Measurements from ENCODE around the gene AGBL1. TPM values are rescaled to one million over a fixed set of nuclear protein-coding genes. Genes with fewer than 3 reads are reported as not detected.

The AGBL1 gene
- total and polyA plus RNA-seq, 2 donors (not counting 1 experiment from before 2014, with no cell fraction given) = not detected

DNA sequence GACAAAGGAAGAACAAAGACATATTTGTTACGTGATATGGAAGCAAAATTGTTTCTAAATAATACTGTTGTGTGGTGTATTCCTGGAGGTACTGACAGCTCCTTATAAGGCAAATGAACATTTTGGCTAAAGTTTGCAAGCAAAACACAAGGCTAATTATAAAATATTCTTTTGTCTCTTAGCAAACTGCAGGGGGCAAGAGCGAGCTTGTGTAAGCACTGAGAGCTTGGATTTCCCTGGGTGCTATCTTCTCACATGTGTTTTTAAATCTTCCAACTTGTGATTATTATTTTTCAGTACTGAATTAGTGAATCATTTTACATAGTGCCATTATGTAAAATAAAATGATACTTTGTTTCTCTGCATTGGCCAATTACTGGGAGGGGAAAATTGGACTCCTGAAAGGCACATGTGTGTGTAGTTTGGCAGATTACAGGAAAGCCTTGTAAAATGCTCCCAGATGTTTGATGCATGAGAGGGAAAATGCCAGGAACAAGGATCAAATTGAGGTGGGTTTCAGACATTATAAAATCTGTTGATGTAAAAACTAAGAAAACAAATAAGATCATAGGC, 611.5 kb downstream of the AGBL1 start:
- POLR2A ChIA-PET = no interaction called here
- Mint-ChIP-seq H3K4me3 (no peak overlapping the region), H3K27me3 (no peaks in the 10 kb centered on the region), H3K9me3 (ENCODE audit: insufficient read depth) (no peaks in the 10 kb centered on the region), H3K4me1 (no peaks in the 10 kb centered on the region), H3K27ac (no peak overlapping the region)
- CTCF ChIA-PET = no interaction called here
- Histone ChIP-seq H3K4me2 (replicated peaks; ENCODE audit: low read depth, low read length, poor library complexity, severe bottlenecking) (no peak overlapping the region), H3K27ac (ENCODE audit: low read length in 2 of 2) (no peak overlapping the region), H3K9me3 (ENCODE audit: control extremely low read depth in 1 of 3, control insufficient read depth in 2 of 3, insufficient read depth in 1 of 3, low read length in 2 of 3) (no peaks in the 10 kb centered on the region), H3K4me3 (ENCODE audit: control extremely low read depth in 1 of 5, extremely low read depth in 1 of 5, insufficient read depth in 1 of 5, low read depth in 2 of 5, low read length in 4 of 5) (no peak overlapping the region), H2AFZ (ENCODE audit: insufficient read depth, low read depth, low read length, poor library complexity, severe bottlenecking) (no peak overlapping the region), H3K4me1 (ENCODE audit: control insufficient read depth in 2 of 2, insufficient read depth in 2 of 2, low read length in 2 of 2) (no peaks in the 10 kb centered on the region), H3K36me3 (replicated peaks in 1 of 2; ENCODE audit: control extremely low read depth in 1 of 2, control insufficient read depth in 1 of 2, extremely low read depth in 1 of 2, insufficient read depth in 2 of 2, low read length in 1 of 2) (no peaks in the 10 kb centered on the region), H3K79me2 (ENCODE audit: control insufficient read depth, insufficient read depth, low read length) (no peaks in the 10 kb centered on the region), H3K27me3 (replicated peaks in 1 of 4; ENCODE audit: control extremely low read depth in 1 of 4, control insufficient read depth in 3 of 4, insufficient read depth in 4 of 4, low read length in 3 of 4) (no peaks in the 10 kb centered on the region), H3K9ac (ENCODE audit: low read length) (no peak overlapping the region), H4K20me1 (ENCODE audit: control insufficient read depth, insufficient read depth, low read length, poor library complexity, severe bottlenecking) (no peaks in the 10 kb centered on the region)
- intact Hi-C loops (cut with micrococcal nuclease) = no loop called here
- no peak for DNase-seq
- WGBS (ENCODE audit: insufficient coverage) = no CpG with 5 or more reads among the region's 2 CpGs
- ATAC-seq (ENCODE audit: low read depth) = no peak
- no peak for TF ChIP-seq EZH2 (IDR thresholded peaks at IDR 0.05; ENCODE audit: borderline replicate concordance, insufficient read depth, low read depth, low read length, poor library complexity, severe bottlenecking)
- TF ChIP-seq, protein P1, sequence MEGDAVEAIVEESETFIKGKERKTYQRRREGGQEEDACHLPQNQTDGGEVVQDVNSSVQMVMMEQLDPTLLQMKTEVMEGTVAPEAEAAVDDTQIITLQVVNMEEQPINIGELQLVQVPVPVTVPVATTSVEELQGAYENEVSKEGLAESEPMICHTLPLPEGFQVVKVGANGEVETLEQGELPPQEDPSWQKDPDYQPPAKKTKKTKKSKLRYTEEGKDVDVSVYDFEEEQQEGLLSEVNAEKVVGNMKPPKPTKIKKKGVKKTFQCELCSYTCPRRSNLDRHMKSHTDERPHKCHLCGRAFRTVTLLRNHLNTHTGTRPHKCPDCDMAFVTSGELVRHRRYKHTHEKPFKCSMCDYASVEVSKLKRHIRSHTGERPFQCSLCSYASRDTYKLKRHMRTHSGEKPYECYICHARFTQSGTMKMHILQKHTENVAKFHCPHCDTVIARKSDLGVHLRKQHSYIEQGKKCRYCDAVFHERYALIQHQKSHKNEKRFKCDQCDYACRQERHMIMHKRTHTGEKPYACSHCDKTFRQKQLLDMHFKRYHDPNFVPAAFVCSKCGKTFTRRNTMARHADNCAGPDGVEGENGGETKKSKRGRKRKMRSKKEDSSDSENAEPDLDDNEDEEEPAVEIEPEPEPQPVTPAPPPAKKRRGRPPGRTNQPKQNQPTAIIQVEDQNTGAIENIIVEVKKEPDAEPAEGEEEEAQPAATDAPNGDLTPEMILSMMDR (IDR thresholded peaks at IDR 0.05) = no peak

DNA sequence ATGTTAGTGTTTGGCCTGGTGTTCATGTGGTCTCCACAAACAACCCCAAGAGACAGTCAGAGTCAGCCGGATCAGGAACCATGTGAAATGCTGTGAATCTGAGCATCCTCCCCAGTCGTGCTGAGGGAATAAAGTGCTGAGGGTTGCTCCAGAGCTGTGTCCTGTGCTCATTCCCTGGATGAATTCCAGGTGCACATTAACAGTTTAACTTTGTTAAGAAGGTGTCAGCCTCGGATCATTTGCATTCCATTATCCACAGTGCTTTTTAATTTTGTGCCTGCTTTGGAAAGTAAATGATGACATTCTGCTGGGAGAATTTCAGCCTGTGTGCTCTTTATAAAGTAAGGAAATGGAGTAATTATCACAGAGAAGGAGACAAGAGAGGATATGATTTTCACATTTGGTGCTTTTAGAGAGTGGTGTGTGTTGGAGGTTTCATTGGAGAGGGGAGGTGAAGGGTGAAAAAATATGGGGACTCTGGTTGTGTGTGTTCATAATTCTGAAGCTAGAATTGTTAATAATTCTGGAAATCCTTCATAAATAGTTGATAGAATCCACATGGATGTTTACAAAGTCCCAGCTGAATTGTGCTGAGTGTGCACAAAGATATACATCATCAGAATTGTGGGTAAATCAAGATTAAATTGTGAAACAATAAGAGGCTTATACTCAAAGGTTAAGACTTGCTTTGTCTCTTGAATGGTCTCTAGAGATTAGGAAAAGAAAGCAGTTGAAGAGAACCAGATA, 621.4 kb downstream of the AGBL1 start:
- no peak for ATAC-seq (ENCODE audit: low read depth)

More for the DNA sequence above, 621.4 kb downstream of the AGBL1 start:
- Mint-ChIP-seq H3K4me3 (no peak overlapping the region), H3K27ac (no peak overlapping the region), H3K4me1 (no peaks in the 10 kb centered on the region), H3K9me3 (ENCODE audit: insufficient read depth) (peaks cover 2% of the 10 kb centered on the region), H3K27me3 (no peaks in the 10 kb centered on the region)
- Histone ChIP-seq H2AFZ (ENCODE audit: insufficient read depth, low read depth, low read length, poor library complexity, severe bottlenecking) (no peak overlapping the region), H3K27me3 (replicated peaks in 1 of 4; ENCODE audit: control extremely low read depth in 1 of 4, control insufficient read depth in 3 of 4, insufficient read depth in 4 of 4, low read length in 3 of 4) (no peaks in the 10 kb centered on the region), H3K9ac (ENCODE audit: low read length) (no peak overlapping the region), H4K20me1 (ENCODE audit: control insufficient read depth, insufficient read depth, low read length, poor library complexity, severe bottlenecking) (no peaks in the 10 kb centered on the region), H3K4me3 (ENCODE audit: control extremely low read depth in 1 of 5, extremely low read depth in 1 of 5, insufficient read depth in 1 of 5, low read depth in 2 of 5, low read length in 4 of 5) (no peak overlapping the region), H3K4me1 (ENCODE audit: control insufficient read depth in 2 of 2, insufficient read depth in 2 of 2, low read length in 2 of 2) (no peaks in the 10 kb centered on the region), H3K27ac (ENCODE audit: low read length in 2 of 2) (no peak overlapping the region), H3K9me3 (ENCODE audit: control extremely low read depth in 1 of 3, control insufficient read depth in 2 of 3, insufficient read depth in 1 of 3, low read length in 2 of 3) (no peaks in the 10 kb centered on the region), H3K79me2 (ENCODE audit: control insufficient read depth, insufficient read depth, low read length) (no peaks in the 10 kb centered on the region), H3K36me3 (replicated peaks in 1 of 2; ENCODE audit: control extremely low read depth in 1 of 2, control insufficient read depth in 1 of 2, extremely low read depth in 1 of 2, insufficient read depth in 2 of 2, low read length in 1 of 2) (no peaks in the 10 kb centered on the region), H3K4me2 (replicated peaks; ENCODE audit: low read depth, low read length, poor library complexity, severe bottlenecking) (no peak overlapping the region)
- ChIA-PET CTCF (no interaction called here), POLR2A (no interaction called here)
- intact Hi-C loops (cut with micrococcal nuclease) = no loop called here
- no peak for DNase-seq
- whole genome bisulfite sequencing (ENCODE audit: insufficient coverage) = 68% methylated on average over 2 of the region's 3 CpGs
- TF ChIP-seq EZH2 (IDR thresholded peaks at IDR 0.05; ENCODE audit: borderline replicate concordance, insufficient read depth, low read depth, low read length, poor library complexity, severe bottlenecking) = no peak
- TF ChIP-seq, protein P1 (IDR thresholded peaks at IDR 0.05) = no peak

All from B cell (primary cell).